Measurements from ENCODE around the gene LRRC26. TPM values are rescaled to one million over a fixed set of nuclear protein-coding genes. Genes with fewer than 3 reads are reported as not detected.

The LRRC26 gene
- total and polyA plus RNA-seq, 2 of the 13 experiments (the other 11 are each of a cell fraction or from before 2014, with no cell fraction given) = not detected

GRCh38 chr9:137198051-137198901, 28.4 kb upstream of the LRRC26 start (continued):
- TF ChIP-seq PHF8 (CRISPR knock-in tag; IDR thresholded peaks at IDR 0.05) (no peak), MED1 (CRISPR knock-in tag; IDR thresholded peaks at IDR 0.05) (peak; percentile 38; the same call in 1 of the 2 replicates), EP300 (IDR thresholded peaks at IDR 0.05; ENCODE audit: low read depth in 2 of 2, low read length in 2 of 2) (peak in 1 of 2 experiments; percentile 52; a peak in 1 of 4 replicates), EP300 (CRISPR knock-in tag; IDR thresholded peaks at IDR 0.05; ENCODE audit: borderline replicate concordance) (peak; percentile 21; the same call in 1 of the 2 replicates), SAP130 (CRISPR knock-in tag; IDR thresholded peaks at IDR 0.05; ENCODE audit: low read depth) (peak; percentile 89), TAF1 (CRISPR knock-in tag; IDR thresholded peaks at IDR 0.05) (peak; percentile 22; the same call in 1 of the 2 replicates), ETV5 (CRISPR knock-in tag; IDR thresholded peaks at IDR 0.05; ENCODE audit: borderline replicate concordance) (peak; percentile 41; the same call in 1 of the 2 replicates), TBX3 (IDR thresholded peaks at IDR 0.05; ENCODE audit: borderline replicate concordance) (no peak), MXI1 (IDR thresholded peaks at IDR 0.05; ENCODE audit: borderline replicate concordance, low read depth, low read length) (peak; percentile 39; the same call in 1 of the 3 replicates), ZNF274 (CRISPR knock-in tag; IDR thresholded peaks at IDR 0.05) (0 out of 2 replicates have a peak, but pooled peaks have one; percentile 11), HNF1B (CRISPR knock-in tag; IDR thresholded peaks at IDR 0.05) (0 out of 2 replicates have a peak, but pooled peaks have one; percentile 34), PHF21A (CRISPR knock-in tag; IDR thresholded peaks at IDR 0.05) (peak; percentile 78), ZNF687 (CRISPR knock-in tag; IDR thresholded peaks at IDR 0.05) (peak; percentile 46), ZNF124 (CRISPR knock-in tag; IDR thresholded peaks at IDR 0.05) (0 out of 2 replicates have a peak, but pooled peaks have one; percentile 21), SIN3A (IDR thresholded peaks at IDR 0.05; ENCODE audit: borderline replicate concordance, low read depth, low read length) (0 out of 2 replicates have a peak, but pooled peaks have one; percentile 51), ERF (CRISPR knock-in tag; IDR thresholded peaks at IDR 0.05) (peak; percentile 69; the same call in 1 of the 2 replicates), SIN3B (IDR thresholded peaks at IDR 0.05; ENCODE audit: low read length) (no peak), SRY (CRISPR knock-in tag; IDR thresholded peaks at IDR 0.05) (0 out of 2 replicates have a peak, but pooled peaks have one; percentile 30), POLR2G (IDR thresholded peaks at IDR 0.05; ENCODE audit: low read depth, low read length) (peak; percentile 24; the same call in 1 of the 2 replicates), THAP8 (CRISPR knock-in tag; IDR thresholded peaks at IDR 0.05; ENCODE audit: borderline replicate concordance) (no peak), ZNF770 (CRISPR knock-in tag; IDR thresholded peaks at IDR 0.05) (no peak)

All from HepG2 (cell line).